ENCODE measurements around the gene SOWAHD.
"Not testable (repeated sequence)": the region's sequence is repeated elsewhere in the genome, so short reads cannot be mapped to it uniquely, and the experiment has no call there.

The SOWAHD gene, protein sequence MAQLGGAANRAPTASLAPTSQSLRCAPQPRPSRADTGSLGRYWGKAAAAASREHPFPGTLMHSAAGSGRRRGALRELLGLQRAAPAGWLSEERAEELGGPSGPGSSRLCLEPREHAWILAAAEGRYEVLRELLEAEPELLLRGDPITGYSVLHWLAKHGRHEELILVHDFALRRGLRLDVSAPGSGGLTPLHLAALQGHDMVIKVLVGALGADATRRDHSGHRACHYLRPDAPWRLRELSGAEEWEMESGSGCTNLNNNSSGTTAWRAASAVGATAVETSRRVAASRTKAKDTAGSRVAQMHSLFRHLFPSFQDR

DNA sequence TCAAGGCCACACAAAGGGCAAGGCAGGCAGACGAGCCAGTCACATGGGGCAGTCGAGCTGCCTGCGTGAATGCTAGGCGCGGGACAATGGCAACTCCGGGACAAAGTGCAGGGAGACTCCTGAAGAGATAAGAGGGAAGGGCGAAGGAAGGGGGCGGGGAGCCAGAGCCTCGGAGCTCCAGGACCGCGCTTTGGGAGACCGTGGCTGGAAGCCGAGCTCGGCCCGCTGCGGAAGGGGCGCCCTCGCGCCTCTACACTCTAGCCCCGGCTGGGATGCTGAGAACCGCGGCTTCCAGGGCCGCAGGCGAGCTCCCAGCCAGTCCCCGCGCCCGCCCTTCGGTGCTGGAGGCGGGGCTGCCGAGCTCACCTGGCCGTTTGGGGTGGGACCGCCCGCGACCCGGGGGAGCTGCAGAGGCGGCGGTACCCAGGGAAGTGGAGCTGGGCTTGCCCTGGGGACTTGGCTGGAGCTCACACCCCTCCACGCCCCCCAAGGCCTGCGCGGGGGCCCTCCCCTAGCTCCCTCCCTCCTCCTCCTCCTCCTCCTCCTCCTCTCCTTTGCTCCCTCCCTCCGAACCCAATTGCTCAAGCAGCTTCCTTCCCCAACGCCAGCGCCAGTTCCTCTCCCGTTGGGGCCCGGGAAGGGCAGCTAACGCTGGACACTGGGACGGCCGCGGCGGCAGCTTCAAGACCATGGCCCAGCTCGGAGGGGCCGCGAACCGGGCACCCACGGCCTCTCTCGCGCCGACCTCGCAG is at the start of gene SOWAHD:
TSS of gene SOWAHD (plus strand) at position 610 of the 752 bp plus-strand sequence. CDS start at position 690, 80 bp downstream.
- no peak for DNase-seq (ENCODE audit: low read depth)

DNA sequence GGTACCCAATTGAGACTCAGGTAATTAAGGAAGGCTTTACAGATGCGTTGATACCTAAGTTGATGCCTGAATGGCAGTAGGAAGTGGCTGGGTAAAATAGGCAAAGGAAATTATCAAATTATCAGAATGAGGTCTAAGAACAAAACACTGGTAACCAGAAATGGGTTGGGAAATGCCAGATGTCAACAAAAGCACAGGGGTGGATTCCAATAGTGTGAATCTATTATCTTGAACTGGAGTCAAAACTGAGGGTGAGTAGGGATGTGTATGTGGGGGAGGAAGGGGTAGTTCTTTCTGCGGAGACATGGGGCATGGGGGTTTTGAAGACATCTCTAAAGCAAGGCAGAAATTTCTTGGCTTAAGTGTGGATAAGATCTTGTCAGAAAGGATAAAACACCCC is 49.5 kb upstream of the SOWAHD start:
- DNase-seq (ENCODE audit: low read depth): peak; percentile 28

DNA sequence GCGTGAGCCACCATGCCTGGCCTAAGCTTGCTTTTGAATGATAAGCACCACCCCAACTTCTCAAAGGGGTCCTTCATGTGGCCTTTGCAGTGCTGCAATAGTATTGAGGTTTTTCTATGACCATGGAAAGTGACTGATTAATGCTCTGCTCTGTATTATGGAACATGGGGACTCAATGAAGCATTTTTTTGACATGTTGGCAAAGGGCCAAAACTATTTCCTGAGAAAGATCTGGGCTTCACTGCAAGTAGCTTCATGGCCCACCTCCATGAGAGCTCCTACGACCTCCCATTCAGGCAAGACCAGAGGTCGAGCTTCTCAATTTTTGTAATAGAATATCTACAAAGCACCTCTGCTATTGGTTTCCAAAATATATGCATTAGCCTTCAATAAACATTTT is 48.8 kb upstream of the SOWAHD start:
- no peak for DNase-seq (ENCODE audit: low read depth)

DNA sequence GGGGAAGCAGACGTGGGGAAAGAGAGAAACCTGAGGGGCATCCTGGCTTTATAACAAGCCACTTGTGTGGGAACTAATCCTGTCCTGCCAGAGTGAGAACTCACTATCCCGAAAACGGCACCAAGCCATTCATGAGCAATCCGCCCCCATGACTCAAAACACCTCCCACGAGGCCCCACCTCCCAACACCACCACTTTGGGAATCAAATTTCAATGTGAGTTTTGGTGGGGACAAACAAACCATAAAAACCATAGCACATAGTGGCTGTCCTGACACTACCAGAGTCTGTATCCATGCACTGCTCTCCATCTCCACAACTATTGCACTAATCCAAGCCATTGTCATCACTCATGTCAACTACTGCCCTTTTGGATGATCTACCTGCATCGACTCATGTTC is 36.9 kb upstream of the SOWAHD start:
- DNase-seq (ENCODE audit: low read depth): no peak

DNA sequence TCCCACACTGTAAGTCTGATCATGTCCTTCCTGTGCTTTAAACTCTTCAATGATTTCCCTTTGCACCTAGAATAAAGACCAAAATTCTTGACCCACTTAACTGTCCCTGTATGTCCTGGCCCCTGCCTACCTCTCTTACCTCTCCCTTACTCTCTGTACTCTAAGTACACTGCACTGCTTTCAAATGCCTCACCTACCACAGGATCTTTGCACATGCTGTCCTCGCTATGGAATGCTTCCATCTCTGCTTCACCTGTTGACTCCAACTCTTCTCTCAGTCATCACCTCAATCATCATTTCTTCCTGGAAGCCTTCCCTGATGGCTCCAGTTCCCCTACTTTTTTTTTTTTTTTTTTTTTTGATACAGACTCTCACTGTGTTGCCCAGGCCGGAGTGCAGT is 36.5 kb upstream of the SOWAHD start:
- no peak for DNase-seq (ENCODE audit: low read depth)

DNA sequence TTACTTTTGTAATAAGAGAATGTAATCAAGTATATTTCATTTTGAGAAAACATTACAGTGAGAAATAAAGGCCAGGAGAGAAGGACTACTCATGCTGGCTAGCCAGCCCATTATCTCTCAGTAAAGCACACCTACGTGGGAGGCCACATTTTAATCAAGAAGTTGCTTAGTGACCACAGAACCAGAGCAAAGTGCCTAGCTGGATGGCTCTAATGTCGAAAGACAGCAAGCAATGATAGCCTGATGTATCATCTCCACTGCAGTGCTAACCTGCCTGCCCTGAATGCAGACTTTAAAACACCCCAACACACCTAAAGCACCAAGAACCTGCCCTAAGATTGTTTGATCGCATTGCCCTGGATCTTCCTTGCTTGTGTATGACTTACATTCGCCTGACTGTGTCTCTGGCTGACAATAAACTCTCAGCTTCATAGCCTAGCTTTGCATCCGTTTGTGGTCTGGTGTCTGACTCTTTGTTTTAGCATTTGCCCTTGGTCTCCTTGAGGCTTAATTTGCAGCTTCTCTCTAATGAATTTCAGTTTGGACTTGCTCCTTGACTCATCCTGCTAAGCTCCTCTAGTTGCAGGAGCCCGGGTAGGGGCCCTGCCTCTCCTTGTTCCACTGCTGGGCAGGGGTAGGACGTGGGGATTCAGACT is 31.4 kb upstream of the SOWAHD start:
- DNase-seq (ENCODE audit: low read depth): no peak

DNA sequence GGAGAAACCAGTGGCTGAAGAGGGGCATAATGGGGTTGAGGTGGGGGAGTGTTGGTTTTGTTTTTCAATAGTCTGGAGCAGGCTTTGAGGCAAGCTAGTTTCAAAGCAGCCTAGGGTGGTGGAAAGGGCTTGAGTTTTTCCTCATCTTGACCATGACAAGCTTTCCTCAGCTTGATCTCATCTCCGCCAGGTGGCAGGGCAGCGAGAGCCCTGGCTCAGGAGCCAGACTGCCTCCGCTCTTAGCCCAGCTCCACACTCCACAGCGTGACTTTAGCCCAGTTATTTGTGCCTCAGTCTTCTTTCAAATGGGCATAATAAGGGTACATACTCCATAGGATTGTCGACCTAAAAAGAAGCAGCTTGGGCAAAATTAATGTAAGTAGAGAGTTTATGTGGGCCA is 29.9 kb upstream of the SOWAHD start:
- no peak for DNase-seq (ENCODE audit: low read depth)

DNA sequence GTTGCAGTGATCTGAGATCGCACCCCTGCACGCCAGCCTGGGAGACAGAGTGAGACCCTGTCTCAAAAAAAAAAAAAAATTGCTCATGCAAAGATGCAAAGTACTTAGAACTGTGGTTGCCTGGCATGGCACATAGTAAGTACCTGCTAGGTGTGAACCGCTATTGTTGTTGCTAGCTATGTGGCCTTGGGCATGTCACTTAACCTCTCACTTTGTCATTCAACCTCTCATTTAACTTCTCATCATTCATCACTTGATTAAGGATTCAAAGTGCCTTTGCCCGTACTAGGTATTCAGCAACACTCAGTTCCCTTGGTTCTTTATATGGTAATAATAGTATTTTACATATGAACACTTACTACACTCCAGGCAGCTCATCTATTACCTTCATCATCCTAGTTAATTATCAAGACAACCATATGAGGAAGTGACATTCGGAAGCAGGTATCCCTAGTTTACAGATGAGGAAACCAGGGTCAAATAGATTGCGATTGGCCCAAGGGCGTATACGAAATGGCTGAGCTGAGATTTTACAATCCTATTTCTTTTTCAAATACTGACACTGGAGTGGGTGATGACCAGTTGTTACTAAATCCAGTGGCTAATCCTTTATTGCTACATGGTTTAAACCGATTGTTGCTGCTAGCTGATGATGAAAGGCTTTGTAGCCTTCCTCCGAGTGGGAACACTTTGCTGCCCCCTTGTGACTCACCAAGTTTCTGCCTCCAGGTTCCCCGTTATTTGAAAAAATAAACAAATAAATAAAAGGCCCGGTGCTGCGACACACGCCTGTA is 28.8 kb upstream of the SOWAHD start:
- DNase-seq (ENCODE audit: low read depth): peak; percentile 38

DNA sequence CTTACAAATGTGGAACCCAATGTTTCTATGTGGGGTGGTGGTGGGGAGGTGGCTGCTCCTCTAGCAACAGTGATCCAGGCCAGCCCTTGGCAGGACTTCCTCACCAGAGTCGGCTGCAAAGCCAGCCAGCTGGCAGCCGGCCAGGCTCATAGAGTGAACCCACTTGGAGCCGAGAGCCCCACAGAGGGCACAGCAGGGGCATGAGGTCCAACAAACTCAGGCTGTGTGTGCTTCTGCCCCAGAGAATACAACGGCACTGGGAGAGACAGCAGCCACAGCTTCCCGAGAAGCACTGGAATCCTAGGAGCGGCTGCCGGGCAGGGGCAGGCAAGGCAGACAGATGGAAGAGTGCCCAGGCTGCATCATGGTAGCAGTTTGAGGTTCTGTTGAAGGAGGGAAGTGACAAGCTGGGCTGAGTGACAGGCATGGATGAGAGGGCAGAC is 23.5 kb upstream of the SOWAHD start:
- no peak for DNase-seq (ENCODE audit: low read depth)

DNA sequence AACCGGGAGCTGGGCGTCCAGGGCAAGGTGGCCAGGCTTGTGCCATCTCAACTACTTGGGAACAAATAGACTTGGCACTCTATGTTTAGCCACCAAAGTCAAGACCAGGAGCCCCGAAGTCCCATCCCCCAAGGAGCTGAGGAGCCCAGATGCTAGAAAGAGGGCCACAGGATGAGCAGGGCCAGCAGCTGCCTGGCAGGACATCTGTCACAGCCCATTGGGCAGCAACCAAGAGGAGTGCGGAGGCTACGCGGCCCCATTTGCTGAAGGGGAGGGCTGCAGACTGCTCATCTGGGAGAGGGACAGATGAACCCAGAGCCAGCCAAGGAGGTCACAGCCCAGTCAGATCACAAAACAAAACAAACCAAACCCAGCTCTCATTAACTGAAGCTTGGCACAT is 22.9 kb upstream of the SOWAHD start:
- DNase-seq (ENCODE audit: low read depth): no peak

DNA sequence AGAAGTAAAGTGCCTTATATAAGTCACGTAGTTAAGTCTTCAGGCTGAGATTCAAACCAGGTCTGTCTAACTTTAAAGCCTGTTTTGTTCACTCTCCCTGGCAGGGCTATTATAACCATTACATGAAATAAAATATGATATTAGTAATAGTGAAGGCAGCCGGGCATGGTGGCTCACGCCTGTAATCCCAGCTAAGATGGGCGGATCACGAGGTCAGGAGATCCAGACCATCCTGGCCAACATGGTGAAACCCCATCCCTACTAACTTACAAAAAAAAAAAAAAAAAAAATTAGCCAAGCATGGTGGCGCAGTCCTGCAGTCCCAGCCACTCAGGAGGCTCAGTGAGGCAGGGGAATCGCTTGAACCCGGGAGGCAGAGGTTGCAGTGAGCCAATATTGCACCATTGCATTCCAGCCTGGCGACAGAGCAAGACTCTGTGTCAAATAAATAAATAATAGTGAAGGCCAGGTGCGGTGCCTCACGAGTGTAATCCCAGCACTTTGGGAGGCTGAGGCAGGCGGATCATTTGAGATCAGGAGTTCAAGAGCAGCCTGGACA is 22.1 kb upstream of the SOWAHD start:
- DNase-seq (ENCODE audit: low read depth): no peak

DNA sequence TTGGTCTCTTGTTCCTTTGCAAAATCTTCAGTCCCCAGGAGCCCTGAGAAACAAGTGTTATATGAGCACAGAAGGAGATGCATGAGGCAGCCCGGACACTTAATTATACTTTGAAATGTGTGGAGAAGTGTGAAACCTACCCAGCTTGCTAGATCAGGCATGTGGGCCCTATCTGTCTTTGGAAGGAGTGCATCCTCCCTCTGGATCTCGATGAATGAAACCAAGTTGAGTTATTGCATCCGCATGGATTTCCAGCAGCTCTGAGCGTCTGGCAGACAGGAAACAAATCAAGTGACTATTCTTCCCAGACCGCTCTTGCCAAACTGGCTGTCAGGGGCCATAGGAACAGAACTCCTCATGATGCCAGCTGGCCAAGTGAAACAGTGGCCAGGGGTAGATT is 19.6 kb upstream of the SOWAHD start:
- DNase-seq (ENCODE audit: low read depth): no peak

DNA sequence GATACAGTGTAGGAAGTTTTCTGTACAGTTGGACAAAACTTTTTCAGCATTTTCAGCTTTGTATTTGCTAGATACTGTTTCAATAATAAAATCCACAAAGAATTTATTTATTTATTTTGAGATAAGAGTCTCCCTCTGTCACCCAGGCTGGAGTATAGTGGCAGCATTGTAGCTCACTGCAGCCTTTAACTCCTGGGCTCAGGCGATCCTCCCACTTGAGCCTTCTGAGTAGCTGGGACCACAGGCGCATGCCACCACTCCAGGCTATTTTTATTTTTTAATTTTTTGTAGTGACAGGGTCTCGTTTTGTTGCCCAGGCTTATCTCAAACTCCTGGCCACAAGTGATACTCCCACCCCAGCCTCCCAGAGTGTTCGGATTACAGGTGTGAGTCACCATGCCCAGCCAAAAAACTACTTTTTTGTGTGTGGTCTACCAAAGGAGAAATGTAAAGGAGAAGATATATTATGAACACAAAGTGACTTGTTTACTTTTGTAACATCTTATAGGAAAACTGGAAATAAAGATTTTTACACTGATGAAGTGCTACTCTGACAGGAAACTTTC is 13.0 kb upstream of the SOWAHD start:
- DNase-seq (ENCODE audit: low read depth): no peak

DNA sequence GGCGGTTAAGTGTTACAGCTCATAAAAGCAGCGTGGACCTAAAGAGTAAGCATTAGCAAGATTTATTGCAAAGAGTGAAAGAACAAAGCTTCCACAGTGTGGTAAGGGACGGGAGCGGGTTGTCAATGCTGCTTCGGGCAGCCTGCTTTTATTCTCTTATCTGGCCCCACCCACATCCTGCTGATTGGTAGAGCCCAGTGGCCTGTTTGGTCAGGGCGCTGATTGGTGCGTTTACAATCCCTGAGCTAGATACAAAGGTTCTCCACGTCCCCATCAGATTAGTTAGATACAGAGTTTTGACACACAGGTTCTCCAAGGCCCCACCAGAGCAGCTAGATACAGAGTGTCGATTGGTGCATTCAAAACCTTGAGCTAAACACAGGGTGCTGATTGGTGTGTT is 8.3 kb upstream of the SOWAHD start:
- not testable (repeated sequence) for DNase-seq (ENCODE audit: low read depth)

DNA sequence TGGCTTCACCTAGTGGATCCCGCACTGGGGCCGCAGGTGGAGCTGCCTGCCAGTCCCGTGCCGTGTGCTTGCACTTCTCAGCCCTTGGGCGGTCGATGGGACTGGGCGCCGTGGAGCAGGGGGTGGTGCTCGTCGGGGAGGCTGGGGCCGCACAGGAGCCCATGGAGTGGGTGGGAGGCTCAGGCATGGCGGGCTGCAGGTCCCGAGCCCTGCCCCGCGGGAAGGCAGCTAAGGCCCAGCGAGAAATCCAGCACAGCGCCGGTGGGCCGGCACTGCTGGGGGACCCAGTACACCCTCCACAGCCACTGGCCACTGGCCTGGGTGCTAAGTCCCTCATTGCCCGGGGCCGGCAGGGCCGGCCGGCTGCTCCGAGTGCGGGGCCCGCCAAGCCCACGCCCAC is 7.6 kb upstream of the SOWAHD start:
- not testable (repeated sequence) for DNase-seq (ENCODE audit: low read depth)

DNA sequence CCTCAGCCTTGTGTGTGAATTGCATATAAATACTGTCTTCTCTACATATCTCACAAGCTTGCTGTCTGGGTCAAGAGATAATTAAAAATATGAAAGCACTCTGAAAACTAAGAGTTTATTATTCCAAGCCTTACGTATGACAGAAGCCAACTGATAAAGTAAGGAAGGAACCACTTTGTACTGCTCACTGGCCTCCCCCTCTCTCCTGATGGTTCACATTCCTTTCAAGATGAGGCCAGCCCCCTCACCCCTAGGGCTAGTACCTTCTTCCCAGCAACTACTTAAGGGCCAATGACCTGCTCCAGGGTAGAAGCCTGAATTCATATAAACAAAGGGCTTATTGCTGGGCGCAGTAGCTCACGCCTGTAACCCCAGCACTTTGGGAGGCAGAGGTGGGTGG is 5.4 kb upstream of the SOWAHD start:
- no peak for DNase-seq (ENCODE audit: low read depth)

DNA sequence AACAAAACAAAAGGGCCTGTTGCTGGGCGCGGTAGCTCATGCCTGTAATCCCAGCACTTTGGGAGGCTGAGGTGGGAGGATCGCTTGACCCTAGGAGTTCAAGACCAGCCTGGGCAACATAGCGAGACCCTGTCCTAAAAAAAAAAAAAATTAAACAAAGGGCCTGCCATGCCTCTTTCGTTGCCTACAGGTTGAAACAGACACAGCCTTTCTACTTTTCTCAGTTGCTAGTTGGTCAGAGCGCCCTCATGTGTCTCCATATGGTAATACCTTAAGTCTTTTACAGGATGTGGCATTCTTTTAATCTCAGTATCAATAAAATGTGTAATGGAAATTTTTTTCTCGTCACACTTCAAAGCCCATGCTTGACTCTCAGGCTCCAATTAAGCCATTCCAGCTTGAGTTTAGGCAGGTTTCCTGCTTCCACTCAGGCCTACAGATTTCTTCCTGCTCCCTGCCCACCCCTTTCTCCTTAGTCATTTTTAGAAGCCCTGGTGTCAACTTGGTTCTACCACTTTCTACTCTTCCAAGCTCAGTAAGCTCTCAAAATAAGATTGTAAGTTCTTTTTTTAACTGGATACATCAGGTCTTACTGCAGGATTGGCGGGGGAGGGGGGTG is 4.6 kb upstream of the SOWAHD start:
- DNase-seq (ENCODE audit: low read depth): no peak

DNA sequence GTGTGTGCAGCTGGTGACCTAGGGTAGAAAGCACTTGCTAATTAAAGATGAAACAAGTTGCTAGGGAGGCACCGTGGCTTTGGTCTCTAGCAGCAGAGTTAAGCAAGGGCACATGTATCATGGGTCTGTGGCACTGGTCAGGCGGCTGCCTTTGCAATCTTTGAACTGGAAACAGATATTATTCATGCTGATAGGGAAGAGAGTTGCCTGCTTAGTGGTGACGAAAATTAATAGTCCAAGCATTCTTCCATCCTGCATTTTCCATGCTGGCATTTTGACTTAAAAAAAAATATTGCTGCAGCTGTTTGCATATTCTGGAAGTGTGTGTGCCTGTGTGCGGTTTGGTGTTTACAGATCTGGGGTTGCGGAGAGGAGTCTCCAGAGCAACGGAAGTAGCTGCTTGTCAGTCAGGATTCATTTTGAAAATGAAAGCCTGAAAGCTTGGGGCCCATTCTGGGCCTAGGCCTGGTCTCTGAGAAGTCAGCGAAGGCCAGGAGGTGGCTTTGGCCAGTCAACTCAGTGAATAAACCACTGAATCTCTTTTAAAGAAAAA is 2.3 kb upstream of the SOWAHD start:
- DNase-seq (ENCODE audit: low read depth): no peak

DNA sequence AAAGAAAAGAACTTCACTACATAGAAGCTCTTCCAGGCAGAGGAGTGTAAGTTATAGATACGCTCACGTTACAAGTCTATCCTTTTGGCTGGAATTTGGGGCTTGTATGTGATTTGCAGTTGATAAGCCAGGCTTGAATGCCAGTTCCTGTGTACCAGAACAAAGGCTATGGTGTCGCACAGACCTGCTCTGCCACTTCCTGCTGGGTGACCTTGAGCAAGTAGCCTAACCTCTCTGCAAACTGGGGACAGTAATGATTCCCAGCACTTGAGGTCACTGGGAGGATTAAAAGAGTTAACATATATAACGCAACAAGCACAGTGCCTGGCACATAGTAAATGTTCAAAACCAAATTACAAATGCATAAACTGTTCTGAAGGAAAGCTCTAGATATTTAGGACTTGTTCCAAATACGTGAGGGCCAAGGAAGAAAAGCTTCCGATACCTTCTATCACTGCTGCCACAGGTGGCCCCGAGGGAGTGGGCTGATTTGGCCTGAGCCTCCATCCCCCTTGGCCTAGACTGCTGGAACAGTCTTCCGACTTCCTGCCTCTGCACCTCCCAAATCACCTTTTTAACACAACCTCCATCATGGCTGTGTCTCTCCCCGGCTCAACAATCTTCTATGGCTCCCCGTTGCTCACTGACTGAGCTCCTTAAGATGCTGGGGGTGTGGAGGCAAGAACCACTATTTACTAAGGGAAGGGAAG is 1.3 kb upstream of the SOWAHD start:
- DNase-seq (ENCODE audit: low read depth): no peak

DNA sequence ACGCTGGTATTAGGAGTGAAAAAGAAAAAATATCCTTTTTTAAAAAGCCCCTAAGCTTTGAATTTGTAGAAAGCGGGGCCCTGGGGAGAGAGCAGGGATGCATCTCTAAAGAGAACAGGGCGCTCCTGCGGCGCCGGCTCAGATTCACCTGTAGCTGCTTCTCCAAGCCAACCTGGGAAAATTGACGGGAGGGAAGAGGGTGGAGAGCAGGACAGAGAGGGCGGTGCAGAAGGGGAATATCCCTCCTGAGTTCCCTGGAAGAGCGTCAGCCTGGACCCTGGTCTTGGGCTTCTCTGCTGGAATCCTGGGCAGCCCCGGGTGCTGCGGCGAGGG is 776 bp upstream of the SOWAHD start:
- no peak for DNase-seq (ENCODE audit: low read depth)
